NB4 (cell line): ENCODE results near the gene PPP1R9A.

Experiments used
- CTCF ChIP-seq: IDR thresholded peaks from one replicate; pipeline ENCODE4 v1.5.1; 2012; ENCODE audit warnings: low read depth, low read length
- MYC ChIP-seq: IDR thresholded peaks from 2 replicates; pipeline ENCODE4 v1.6.1; 2011; ENCODE audit warnings: low read depth, low read length
- POLR2A ChIP-seq: IDR thresholded peaks from 2 replicates; pipeline ENCODE4 v1.6.1; 2011; ENCODE audit warnings: mild to moderate bottlenecking; ENCODE audit not compliant: insufficient read length; ENCODE audit errors: extremely low read depth

GRCh38 chr7:95297041-95297440, 389.6 kb downstream of the PPP1R9A start:
- TF ChIP-seq CTCF (no peak), MYC (no peak), POLR2A (no peak)
